HG02623 (cell line): Measurements from ENCODE around the gene AKT1.
A peak's percentile ranks its signal among the peaks of the same experiment; 100 is the strongest.

Experiments used
- ATAC-seq: cut with Tn5 transposase; IDR thresholded peaks from one replicate; pipeline ENCODE4 v1.9.1; 2021; ENCODE audit warnings: moderate library complexity; ENCODE audit not compliant: unreplicated experiment

AKT1 gene

GRCh38 chr14:104726600-104727451 lies 68.7 kb downstream of the AKT1 start:
- ATAC-seq: no peak

GRCh38 chr14:104725772-104726548 lies 69.6 kb downstream of the AKT1 start:
- ATAC-seq: no peak

- ATAC-seq: no peak
Observed at GRCh38 chr14:104724981-104725771, 70.4 kb downstream of the AKT1 start.

GRCh38 chr14:104724407-104724980 lies 71.1 kb downstream of the AKT1 start:
- ATAC-seq: no peak

GRCh38 chr14:104723651-104724406 lies 71.7 kb downstream of the AKT1 start, which contains the start of gene ADSS1:
Gene ADSS1 (plus strand): TSS chr14:104724229. CDS start chr14:104724271, 42 bp downstream.
- peak; percentile 57 for ATAC-seq

GRCh38 chr14:104722938-104723650 lies 72.5 kb downstream of the AKT1 start:
- no peak for ATAC-seq

GRCh38 chr14:104721505-104722431 lies 73.8 kb downstream of the AKT1 start:
- no peak for ATAC-seq
